Prostate gland (tissue), 2 donors: ENCODE measurements around the gene ABCA9.
"Not testable (repeated sequence)": the region's sequence is repeated elsewhere in the genome, so short reads cannot be mapped to it uniquely, and the experiment has no call there.

ENCODE experiments used
- CTCF ChIP-seq, 4 experiments: fragments of 200-600 bp in 2 of 4; fragments of 450-650 bp in 2 of 4; sonication (generic) in 2 of 4; IDR thresholded peaks; 1 replicate in 3 of 4; 2 replicates in 1 of 4; pipeline ENCODE4 v1.5.1; 2016 to 2019; ENCODE audit warnings: antibody characterized with exemption in 4 of 4, mild to moderate bottlenecking in 2 of 4, moderate library complexity in 2 of 4
- POLR2A ChIP-seq: fragments of 450-650 bp; IDR thresholded peaks from one replicate; pipeline ENCODE4 v1.6.1; 2016; ENCODE audit warnings: antibody characterized with exemption, mild to moderate bottlenecking
- POLR2AphosphoS5 ChIP-seq: sonication (generic); formaldehyde crosslinking; IDR thresholded peaks from one replicate; pipeline ENCODE4 v1.6.1; 2017; ENCODE audit warnings: antibody characterized with exemption

DNA sequence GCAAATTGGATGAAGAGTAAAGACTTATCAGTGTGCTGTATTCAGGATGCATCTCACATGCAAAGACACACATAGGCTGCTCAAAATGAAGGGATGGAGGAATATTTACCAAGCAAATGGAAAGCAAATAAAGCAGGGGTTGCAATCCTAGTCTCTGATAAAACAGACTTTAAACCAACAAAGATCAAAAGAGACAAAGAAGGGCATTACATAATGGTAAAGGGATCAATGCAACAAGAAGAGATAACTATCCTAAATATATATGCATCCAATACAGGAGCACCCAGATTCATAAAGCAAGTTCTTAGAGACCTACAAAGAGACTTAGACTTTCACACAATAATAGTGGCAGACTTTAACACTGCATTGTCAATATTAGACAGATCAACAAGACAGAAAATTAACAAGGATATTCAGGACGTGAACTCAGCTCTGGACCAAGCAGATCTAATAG is 12.1 kb upstream of the ABCA9 start:
- TF ChIP-seq CTCF (IDR thresholded peaks at IDR 0.05); POLR2A; POLR2AphosphoS5: not testable (repeated sequence)
